Fibroblast of the aortic adventitia (primary cell): Measurements from ENCODE around the gene ARHGAP5. TPM values are rescaled to one million over a fixed set of nuclear protein-coding genes. Genes with fewer than 3 reads are reported as not detected.
A peak's percentile ranks its signal among the peaks of the same experiment; 100 is the strongest.

Source experiments
- DNase-seq: peaks from one replicate; pipeline ENCODE4 v3.0.0-alpha.2; 2010; ENCODE audit warnings: low read depth
- H3K4me3 ChIP-seq: 2 replicates; pipeline ENCODE4 v1.5.1; 2011; ENCODE audit warnings: low read depth, mild to moderate bottlenecking, control low read depth, low read length, moderate library complexity
- CTCF ChIP-seq: IDR thresholded peaks from 2 replicates; pipeline ENCODE4 v1.5.1; 2011; ENCODE audit warnings: mild to moderate bottlenecking, low read length, control low read depth, inconsistent platforms; ENCODE audit not compliant: insufficient read depth
- total RNA-seq: library from RNA; depleted of rRNA; stranded (reverse); fragments of >200 nt; gene quantifications from 2 replicates; pipeline ENCODE4 v1.2.3, GENCODE V29; 2012; ENCODE audit warnings: low replicate concordance

ARHGAP5 gene
- total RNA-seq, 1 donor = 85.4 TPM

GRCh38 chr14:32081901-32082300 is 4.8 kb downstream of the ARHGAP5 start:
- DNase-seq = no peak
- no peak overlapping the region for H3K4me3 ChIP-seq
- TF ChIP-seq CTCF = no peak

GRCh38 chr14:32083315-32083624 is 6.2 kb downstream of the ARHGAP5 start:
- no peak for TF ChIP-seq CTCF
- H3K4me3 ChIP-seq = no peak overlapping the region
- DNase-seq = no peak

GRCh38 chr14:32083789-32084188 is 6.7 kb downstream of the ARHGAP5 start:
- no peak overlapping the region for H3K4me3 ChIP-seq
- DNase-seq = no peak
- no peak for TF ChIP-seq CTCF

GRCh38 chr14:32085182-32085844 is 8.2 kb downstream of the ARHGAP5 start:
- TF ChIP-seq CTCF = no peak
- DNase-seq = no peak

GRCh38 chr14:32085845-32086383 is 8.8 kb downstream of the ARHGAP5 start:
- no peak overlapping the region for H3K4me3 ChIP-seq
- no peak for TF ChIP-seq CTCF
- DNase-seq = no peak

More at GRCh38 chr14:32085182-32085844, 8.2 kb downstream of the ARHGAP5 start:
- no peak overlapping the region for H3K4me3 ChIP-seq

GRCh38 chr14:32087173-32087861 is 10.2 kb downstream of the ARHGAP5 start:
- H3K4me3 ChIP-seq = no peak overlapping the region
- DNase-seq = peak; percentile 33
- no peak for TF ChIP-seq CTCF

- H3K4me3 ChIP-seq = no peak overlapping the region
- no peak for TF ChIP-seq CTCF
- DNase-seq = no peak
These were observed 10.8 kb downstream of the ARHGAP5 start for GRCh38 chr14:32087907-32088306.
